ENCODE results near the gene MRPL24. TPM values are rescaled to one million over a fixed set of nuclear protein-coding genes. Genes with fewer than 3 reads are reported as not detected.
A peak's percentile ranks its signal among the peaks of the same experiment; 100 is the strongest.

The MRPL24 gene
- total RNA-seq, 2 experiments from 2014 or later: 84.2 to 93.6 TPM

DNA sequence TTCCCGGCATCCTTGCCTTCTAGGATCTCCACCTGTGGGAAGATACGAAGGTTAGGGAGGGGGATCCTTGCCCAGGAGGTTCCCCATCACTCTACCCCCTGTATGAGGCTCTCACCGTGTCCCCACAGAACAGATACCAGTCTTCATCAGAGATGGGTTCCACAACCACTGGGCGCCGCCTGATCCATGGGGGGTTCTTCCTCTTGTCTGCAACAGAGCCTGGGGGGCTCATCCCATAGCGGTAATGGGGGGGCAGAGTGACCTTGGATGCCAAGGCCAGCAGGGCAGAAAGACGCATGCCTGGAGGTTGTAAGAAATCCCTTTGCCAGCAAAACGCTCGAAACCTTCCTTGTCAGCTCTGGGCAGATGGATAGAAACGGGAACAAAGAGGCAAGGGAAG is 2.5 kb downstream of the MRPL24 start:
- ChIA-PET POLR2A (interaction anchor here (5.1 kb wide), 1 partner anchor 9 kb away, joined by 89 read pairs; the partner anchor contains the start of genes ISG20L2 and METTL25B), CTCF (interaction anchor here (1.0 to 1.5 kb wide), 4 partner anchors 13 to 50 kb away, joined by 3 to 9 read pairs (median 4); no protein-coding TSS in a partner anchor)
- TF ChIP-seq CTCF (IDR thresholded peaks at IDR 0.05): no peak
- intact Hi-C loops (cut with micrococcal nuclease): no loop called here
- Mint-ChIP-seq H3K27ac (peak overlapping the region; percentile 74), H3K36me3 (ENCODE audit: low read depth) (peaks cover 54% of the 10 kb centered on the region), H3K27me3 (no peaks in the 10 kb centered on the region), H3K9me3 (no peaks in the 10 kb centered on the region), H3K4me1 (ENCODE audit: low read depth) (peaks cover 33% of the 10 kb centered on the region), H3K4me3 (no peak overlapping the region)
- DNase-seq: no peak
- no peak for ATAC-seq

- H3K36me3 Mint-ChIP-seq (ENCODE audit: low read depth): peaks cover 30% of the 10 kb centered on the region
- no peak overlapping the region for H3K4me3 Mint-ChIP-seq
- ATAC-seq: no peak
- ChIA-PET POLR2A (interaction anchor here (0.8 to 1.5 kb wide), 2 partner anchors 17 to 234 kb away, joined by 3 to 7 read pairs; partner anchors contain the start of gene HDGF), CTCF (interaction anchor here (1.4 to 4.4 kb wide), 2 partner anchors 8 to 44 kb away, joined by 3 to 22 read pairs; no protein-coding TSS in a partner anchor)
- H3K27ac Mint-ChIP-seq: no peak overlapping the region
- DNase-seq: no peak
- H3K4me1 Mint-ChIP-seq (ENCODE audit: low read depth): peaks cover 22% of the 10 kb centered on the region
- no peaks in the 10 kb centered on the region for H3K9me3 Mint-ChIP-seq
- intact Hi-C loops (cut with micrococcal nuclease): no loop called here
- TF ChIP-seq CTCF (IDR thresholded peaks at IDR 0.05): no peak
- H3K27me3 Mint-ChIP-seq: no peaks in the 10 kb centered on the region
Observed at GRCh38 chr1:156733989-156734584, 6.8 kb downstream of the MRPL24 start.

GRCh38 chr1:156728599-156729462 is 12.1 kb downstream of the MRPL24 start, which contains the start of gene ISG20L2:
Gene ISG20L2, minus strand, starts transcription at chr1:156728766. Its CDS starts 1,114 bp downstream, at chr1:156727652.
- peak; percentile 94 for ATAC-seq
- peak; percentile 99 for DNase-seq
- intact Hi-C loops (cut with micrococcal nuclease): loop anchor here (1.0 to 5.0 kb wide), 4 partner anchors 11 to 133 kb away; partner anchors contain the start of genes NTRK1 and PRCC
- no peak for TF ChIP-seq CTCF (IDR thresholded peaks at IDR 0.05)
- H3K4me3 Mint-ChIP-seq: no peak within 1 kb of the TSS
- H3K27me3 Mint-ChIP-seq: no peaks in the 10 kb centered on the region
- peaks cover 23% of the 10 kb centered on the region for H3K4me1 Mint-ChIP-seq (ENCODE audit: low read depth)
- ChIA-PET POLR2A (interaction anchor here (0.8 to 7.0 kb wide), 16 partner anchors 8 to 158 kb away, joined by 3 to 89 read pairs (median 4); partner anchors contain the start of genes HDGF, INSRR, MRPL24 and NTRK1), CTCF (interaction anchor here (0.9 to 10.6 kb wide), 13 partner anchors 14 to 130 kb away, joined by 3 to 396 read pairs (median 71); partner anchors contain the start of genes CRABP2, HDGF, INSRR and MRPL24)
- no peaks in the 10 kb centered on the region for H3K9me3 Mint-ChIP-seq
- H3K27ac Mint-ChIP-seq: no peak within 1 kb of the TSS
- peaks cover 16% of the 10 kb centered on the region for H3K36me3 Mint-ChIP-seq (ENCODE audit: low read depth)

- ATAC-seq (peak; percentile 71), DNase-seq (peak; percentile 87)
- peaks cover 30% of the 10 kb centered on the region for H3K4me1 Mint-ChIP-seq (ENCODE audit: low read depth)
- no peak within 1 kb of the TSS for H3K4me3 Mint-ChIP-seq
- no peak within 1 kb of the TSS for H3K27ac Mint-ChIP-seq
- no peaks in the 10 kb centered on the region for H3K27me3 Mint-ChIP-seq
- no peak for TF ChIP-seq CTCF (IDR thresholded peaks at IDR 0.05)
- H3K36me3 Mint-ChIP-seq (ENCODE audit: low read depth): peaks cover 24% of the 10 kb centered on the region
- H3K9me3 Mint-ChIP-seq: no peaks in the 10 kb centered on the region
- ChIA-PET CTCF (interaction anchor here (0.9 to 10.6 kb wide), 19 partner anchors 14 to 200 kb away, joined by 3 to 396 read pairs (median 43); partner anchors contain the start of genes CRABP2, HDGF, INSRR and MRPL24), POLR2A (interaction anchor here (0.8 to 7.0 kb wide), 13 partner anchors 9 to 228 kb away, joined by 3 to 89 read pairs (median 5); partner anchors contain the start of genes HDGF, INSRR, MEF2D and MRPL24)
- intact Hi-C loops (cut with micrococcal nuclease): loop anchor here (5.0 kb wide), 3 partner anchors 39 to 134 kb away; partner anchors contain the start of genes NTRK1 and PRCC
Observed at GRCh38 chr1:156727926-156728598, 12.8 kb downstream of the MRPL24 start, which contains the start of gene METTL25B. Gene METTL25B, plus strand, starts transcription at chr1:156728469. Its CDS starts 636 bp downstream, at chr1:156729105.

All from activated CD8-positive, alpha-beta T cell treated with anti-CD3 and anti-CD28 coated beads for 36 hours (primary cell).